OCI-LY1 (cell line): ENCODE measurements around the gene ZFYVE26.

ENCODE experiments used
- H2AFZ ChIP-seq: fragments of 200-600 bp; sonication (generic), shearing (Covaris generic); 2 replicates; pipeline ENCODE4 v1.6.0; 2014; ENCODE audit warnings: antibody characterized with exemption, mild to moderate bottlenecking, low read length
- H3F3A ChIP-seq: fragments of 200-600 bp; sonication (generic), shearing (Covaris generic); 2 replicates; pipeline ENCODE4 v1.6.0; 2014; ENCODE audit warnings: mild to moderate bottlenecking, antibody characterized with exemption, low read length, moderate library complexity; ENCODE audit not compliant: insufficient read depth
- H3K27ac ChIP-seq: fragments of 200-600 bp; sonication (generic); 2 replicates; pipeline ENCODE4 v1.5.1; 2014; ENCODE audit warnings: low read length, mixed run types, mild to moderate bottlenecking, low read depth; ENCODE audit not compliant: poor library complexity, severe bottlenecking
- H3K27me3 ChIP-seq: fragments of 200-600 bp; sonication (generic); 2 replicates; pipeline ENCODE4 v1.6.0; 2014; ENCODE audit warnings: antibody characterized with exemption, mild to moderate bottlenecking, low read length, moderate library complexity; ENCODE audit not compliant: insufficient read depth
- H3K36me3 ChIP-seq: fragments of 200-600 bp; sonication (generic); 2 replicates; pipeline ENCODE4 v1.6.1; 2014; ENCODE audit warnings: mild to moderate bottlenecking, antibody characterized with exemption, low read length, moderate library complexity, mixed read lengths; ENCODE audit not compliant: insufficient read depth
- H3K4me1 ChIP-seq: fragments of 200-600 bp; sonication (generic); 2 replicates; pipeline ENCODE4 v1.5.1; 2014; ENCODE audit warnings: mild to moderate bottlenecking, low read length, moderate library complexity; ENCODE audit not compliant: insufficient read depth, severe bottlenecking
- H3K4me2 ChIP-seq: fragments of 200-600 bp; sonication (generic), shearing (Covaris generic); 2 replicates; pipeline ENCODE4 v1.6.1; 2014; ENCODE audit warnings: low read length
- H3K4me3 ChIP-seq: fragments of 200-600 bp; sonication (generic); 2 replicates; pipeline ENCODE4 v1.5.1; 2014; ENCODE audit warnings: low read length, low read depth, mild to moderate bottlenecking, mixed read lengths; ENCODE audit not compliant: poor library complexity, severe bottlenecking
- H3K79me2 ChIP-seq: fragments of 200-600 bp; shearing (Covaris generic); 2 replicates; pipeline ENCODE4 v1.6.1; 2016; ENCODE audit warnings: mixed run types, low read length, mixed read lengths; ENCODE audit not compliant: insufficient read depth
- H3K9ac ChIP-seq: fragments of 200-600 bp; sonication (generic), shearing (Covaris generic); 2 replicates; pipeline ENCODE4 v1.6.1; 2014; ENCODE audit warnings: mild to moderate bottlenecking, low read length, mixed read lengths
- H3K9me2 ChIP-seq: fragments of 200-600 bp; sonication (generic), shearing (Covaris generic); 2 replicates; pipeline ENCODE4 v1.6.1; 2014; ENCODE audit warnings: low read depth, mild to moderate bottlenecking, low read length, mixed read lengths
- H3K9me3 ChIP-seq: fragments of 200-600 bp; shearing (Covaris generic); 2 replicates; pipeline ENCODE4 v1.6.1; 2014; ENCODE audit warnings: low read length, mixed read lengths
- H4K20me1 ChIP-seq: fragments of 200-600 bp; sonication (generic), shearing (Covaris generic); 2 replicates; pipeline ENCODE4 v1.6.0; 2016; ENCODE audit warnings: mild to moderate bottlenecking, low read length; ENCODE audit not compliant: insufficient read depth
- EZH2 ChIP-seq: fragments of 200-600 bp; sonication (generic), shearing (Covaris generic); IDR thresholded peaks from 2 replicates; pipeline ENCODE4 v1.8.0; 2017; ENCODE audit warnings: borderline replicate concordance, mixed run types, mild to moderate bottlenecking, antibody characterized with exemption, low read length, moderate library complexity, mixed read lengths
- TF ChIP-seq, protein P1 (sequence below): fragments of 200-600 bp; sonication (generic), shearing (Covaris generic); IDR thresholded peaks from 2 replicates; pipeline ENCODE4 v1.5.1; 2017; ENCODE audit warnings: mild to moderate bottlenecking, antibody characterized with exemption, low read length, moderate library complexity, mixed read lengths

The ZFYVE26 gene

DNA sequence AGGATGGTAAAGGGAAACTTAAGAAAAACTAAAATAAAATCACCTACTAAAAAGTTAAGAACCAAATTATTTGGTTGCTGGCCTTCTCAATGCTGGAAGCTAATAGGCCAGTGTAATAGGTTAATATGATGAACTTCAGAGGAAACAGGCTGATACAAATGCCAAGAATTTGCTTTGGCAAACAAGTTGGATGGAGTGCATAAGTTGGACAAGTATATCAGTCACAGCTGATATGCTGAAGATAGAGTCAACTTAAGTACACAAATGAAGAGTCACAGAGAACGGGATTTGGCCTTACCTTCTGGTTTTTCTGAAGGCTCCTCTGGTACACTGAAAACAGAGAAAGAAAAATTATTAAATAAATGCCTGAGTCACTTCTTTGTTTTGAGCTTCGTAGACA, 48.2 kb downstream of the ZFYVE26 start:
- Histone ChIP-seq H3K36me3 (peaks cover 85% of the 10 kb centered on the region), H3K27ac (no peak overlapping the region), H3K9me2 (no peaks in the 10 kb centered on the region)

DNA sequence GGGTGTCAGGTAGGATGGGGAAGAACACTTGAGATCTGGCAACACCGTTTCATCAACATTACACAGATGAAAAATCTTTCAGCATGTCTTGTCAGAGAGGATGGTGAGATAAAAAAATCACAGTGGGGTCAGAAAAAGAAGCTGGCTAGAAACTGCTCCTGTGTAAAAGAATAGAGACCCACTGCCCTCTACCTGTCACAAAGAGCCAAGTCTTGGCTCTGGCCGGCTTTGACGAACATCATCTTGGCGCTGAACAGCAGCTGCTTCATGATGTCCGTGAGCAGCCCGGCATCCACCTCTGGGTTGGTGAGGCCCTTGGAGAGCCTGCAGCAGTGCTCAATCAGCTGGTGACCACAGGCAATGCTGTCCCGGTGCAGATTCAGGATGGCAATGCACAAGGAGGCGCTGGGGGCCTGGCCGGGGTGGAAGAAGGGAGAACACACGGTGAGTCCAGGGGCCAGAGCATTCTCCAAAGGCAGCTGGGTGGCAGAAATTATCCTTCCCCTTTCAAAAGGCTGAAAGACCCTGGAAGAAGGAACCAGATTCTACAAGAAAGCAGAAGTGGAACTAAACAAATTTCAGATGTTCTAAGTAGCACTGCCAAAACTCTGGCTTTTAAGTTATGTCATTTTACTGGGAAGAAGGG, 50.2 kb downstream of the ZFYVE26 start:
- Histone ChIP-seq H3K9me2 (no peaks in the 10 kb centered on the region), H4K20me1 (no peaks in the 10 kb centered on the region), H3K4me1 (no peaks in the 10 kb centered on the region), H3F3A (no peaks in the 10 kb centered on the region), H3K4me2 (no peak overlapping the region), H3K27ac (no peak overlapping the region), H3K79me2 (no peaks in the 10 kb centered on the region), H2AFZ (no peak overlapping the region), H3K36me3 (peaks cover 75% of the 10 kb centered on the region), H3K9me3 (no peaks in the 10 kb centered on the region), H3K9ac (no peak overlapping the region), H3K27me3 (no peaks in the 10 kb centered on the region), H3K4me3 (no peak overlapping the region)
- TF ChIP-seq EZH2, result no peak
- TF ChIP-seq, protein P1, sequence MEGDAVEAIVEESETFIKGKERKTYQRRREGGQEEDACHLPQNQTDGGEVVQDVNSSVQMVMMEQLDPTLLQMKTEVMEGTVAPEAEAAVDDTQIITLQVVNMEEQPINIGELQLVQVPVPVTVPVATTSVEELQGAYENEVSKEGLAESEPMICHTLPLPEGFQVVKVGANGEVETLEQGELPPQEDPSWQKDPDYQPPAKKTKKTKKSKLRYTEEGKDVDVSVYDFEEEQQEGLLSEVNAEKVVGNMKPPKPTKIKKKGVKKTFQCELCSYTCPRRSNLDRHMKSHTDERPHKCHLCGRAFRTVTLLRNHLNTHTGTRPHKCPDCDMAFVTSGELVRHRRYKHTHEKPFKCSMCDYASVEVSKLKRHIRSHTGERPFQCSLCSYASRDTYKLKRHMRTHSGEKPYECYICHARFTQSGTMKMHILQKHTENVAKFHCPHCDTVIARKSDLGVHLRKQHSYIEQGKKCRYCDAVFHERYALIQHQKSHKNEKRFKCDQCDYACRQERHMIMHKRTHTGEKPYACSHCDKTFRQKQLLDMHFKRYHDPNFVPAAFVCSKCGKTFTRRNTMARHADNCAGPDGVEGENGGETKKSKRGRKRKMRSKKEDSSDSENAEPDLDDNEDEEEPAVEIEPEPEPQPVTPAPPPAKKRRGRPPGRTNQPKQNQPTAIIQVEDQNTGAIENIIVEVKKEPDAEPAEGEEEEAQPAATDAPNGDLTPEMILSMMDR, result no peak

More for the DNA sequence above, 48.2 kb downstream of the ZFYVE26 start:
- Histone ChIP-seq H4K20me1 (no peaks in the 10 kb centered on the region), H3K9ac (no peak overlapping the region), H3F3A (no peaks in the 10 kb centered on the region), H2AFZ (no peak overlapping the region), H3K4me2 (no peak overlapping the region), H3K4me3 (no peak overlapping the region), H3K9me3 (no peaks in the 10 kb centered on the region), H3K79me2 (no peaks in the 10 kb centered on the region), H3K27me3 (no peaks in the 10 kb centered on the region), H3K4me1 (no peaks in the 10 kb centered on the region)
- TF ChIP-seq, protein P1, result no peak

DNA sequence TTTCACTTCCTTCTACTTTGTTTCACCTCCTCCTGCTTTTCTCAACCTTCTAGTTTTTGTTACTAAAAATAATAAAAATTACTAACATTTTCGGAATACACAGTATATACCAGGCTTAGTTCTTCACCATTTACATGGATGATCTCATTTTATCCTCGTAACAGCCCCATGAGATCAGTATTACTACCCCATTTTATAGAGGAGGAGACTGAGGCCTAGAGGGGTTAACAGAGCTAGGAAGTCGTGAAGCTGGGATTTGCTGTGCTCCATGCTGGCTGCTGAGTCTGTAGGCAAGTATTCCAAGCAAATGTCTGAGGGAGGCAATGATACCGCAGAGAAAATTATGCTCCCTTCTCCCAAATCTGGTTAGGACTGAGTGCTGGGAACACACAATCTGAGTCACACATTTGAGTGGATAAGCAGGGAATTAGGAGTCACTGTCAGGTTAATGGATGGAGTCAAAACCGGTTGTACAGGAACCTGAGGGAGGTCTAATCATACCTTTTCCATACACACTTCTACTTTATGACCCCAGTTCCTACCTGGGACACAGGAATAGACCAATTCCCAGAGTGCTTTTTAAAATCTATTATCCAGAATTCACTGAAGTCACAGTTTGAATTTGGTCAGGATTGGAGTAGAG, 51.1 kb downstream of the ZFYVE26 start:
- TF ChIP-seq, protein P1, result no peak
- no peak for TF ChIP-seq EZH2
- no peak overlapping the region for H3K4me2 ChIP-seq
- no peaks in the 10 kb centered on the region for H3K9me2 ChIP-seq
- H3K27me3 ChIP-seq, result no peaks in the 10 kb centered on the region
- H2AFZ ChIP-seq, result no peak overlapping the region
- no peaks in the 10 kb centered on the region for H3K9me3 ChIP-seq
- H4K20me1 ChIP-seq, result no peaks in the 10 kb centered on the region
- H3K79me2 ChIP-seq, result no peaks in the 10 kb centered on the region
- H3K4me1 ChIP-seq, result no peaks in the 10 kb centered on the region
- no peak overlapping the region for H3K9ac ChIP-seq
- H3F3A ChIP-seq, result no peaks in the 10 kb centered on the region
- no peak overlapping the region for H3K27ac ChIP-seq
- H3K4me3 ChIP-seq, result no peak overlapping the region
- peaks cover 76% of the 10 kb centered on the region for H3K36me3 ChIP-seq
